HepG2 (cell line): Measurements from ENCODE around the gene METTL26. TPM values are rescaled to one million over a fixed set of nuclear protein-coding genes. Genes with fewer than 3 reads are reported as not detected.

Source experiments
- FUBP1 ChIP-seq: sonication (generic); formaldehyde crosslinking; IDR thresholded peaks from 2 replicates; pipeline ENCODE4 v1.5.1; 2020; ENCODE audit warnings: missing genetic modification reagents, mild to moderate bottlenecking, borderline replicate concordance
- GFI1 ChIP-seq: sonication (generic); formaldehyde crosslinking; IDR thresholded peaks from 2 replicates; pipeline ENCODE4 v1.5.0; 2020; ENCODE audit warnings: missing genetic modification reagents, mild to moderate bottlenecking, borderline replicate concordance
- HINFP ChIP-seq: sonication (generic); formaldehyde crosslinking; IDR thresholded peaks from 2 replicates; pipeline ENCODE4 v1.4.0; 2020; ENCODE audit warnings: low read depth, mild to moderate bottlenecking, missing genetic modification reagents
- IRF2 ChIP-seq: IDR thresholded peaks from 2 replicates; pipeline ENCODE4 v1.6.1; 2018; ENCODE audit warnings: missing genetic modification reagents, missing compliant biosample characterization
- LCORL ChIP-seq, 2 experiments: fragments of 450-650 bp in 1 of 2; sonication (generic) in 1 of 2; formaldehyde crosslinking in 1 of 2; IDR thresholded peaks; 2 replicates each; pipeline versions ENCODE4 v1.5.0 to v1.6.1; 2017 to 2020; ENCODE audit warnings: antibody characterized with exemption in 1 of 2, missing genetic modification reagents in 1 of 2
- MIXL1 ChIP-seq: IDR thresholded peaks from 2 replicates; pipeline ENCODE4 v1.6.1; 2016
- MTF2 ChIP-seq: sonication (generic); formaldehyde crosslinking; IDR thresholded peaks from 2 replicates; pipeline ENCODE4 v1.5.0; 2020; ENCODE audit warnings: missing genetic modification reagents, borderline replicate concordance
- MYC ChIP-seq: sonication (generic); formaldehyde crosslinking; IDR thresholded peaks from 2 replicates; pipeline ENCODE4 v1.9.0; 2021; ENCODE audit warnings: missing genetic modification reagents, borderline replicate concordance
- NFKBIZ ChIP-seq: IDR thresholded peaks from 2 replicates; pipeline ENCODE4 v1.6.1; 2018; ENCODE audit warnings: missing genetic modification reagents, missing compliant biosample characterization
- RCOR2 ChIP-seq: IDR thresholded peaks from 2 replicates; pipeline ENCODE4 v1.6.1; 2016; ENCODE audit warnings: missing biosample characterization, missing genetic modification reagents
- RXRB ChIP-seq: IDR thresholded peaks from 2 replicates; pipeline ENCODE4 v1.6.1; 2016; ENCODE audit warnings: borderline replicate concordance, missing genetic modification reagents, missing compliant biosample characterization
- TERF1 ChIP-seq: sonication (generic); formaldehyde crosslinking; IDR thresholded peaks from 2 replicates; pipeline ENCODE4 v1.8.0; 2022; ENCODE audit warnings: mild to moderate bottlenecking, missing genetic modification reagents, moderate library complexity
- TOE1 ChIP-seq: sonication (generic); formaldehyde crosslinking; IDR thresholded peaks from 2 replicates; pipeline ENCODE4 v1.4.0; 2020; ENCODE audit warnings: mild to moderate bottlenecking, missing genetic modification reagents
- ZBTB20 ChIP-seq: sonication (generic); formaldehyde crosslinking; IDR thresholded peaks from 2 replicates; pipeline ENCODE4 v1.8.1; 2023; ENCODE audit warnings: missing genetic modification reagents, low read depth, mild to moderate bottlenecking, borderline replicate concordance
- ZBTB7A ChIP-seq: sonication (generic); formaldehyde crosslinking; IDR thresholded peaks from 2 replicates; pipeline ENCODE4 v1.8.0; 2022; ENCODE audit warnings: mild to moderate bottlenecking, missing genetic modification reagents
- ZNF121 ChIP-seq: sonication (generic); formaldehyde crosslinking; IDR thresholded peaks from 2 replicates; pipeline ENCODE4 v1.5.0; 2020; ENCODE audit warnings: mild to moderate bottlenecking, missing genetic modification reagents
- ZNF367 ChIP-seq: sonication (generic); formaldehyde crosslinking; IDR thresholded peaks from 2 replicates; pipeline ENCODE4 v1.4.0; 2020; ENCODE audit warnings: missing genetic modification reagents, borderline replicate concordance
- ZNF441 ChIP-seq: sonication (generic); formaldehyde crosslinking; IDR thresholded peaks from 2 replicates; pipeline ENCODE4 v1.7.0; 2021; ENCODE audit warnings: missing genetic modification reagents, borderline replicate concordance
- ZNF484 ChIP-seq: sonication (generic); formaldehyde crosslinking; IDR thresholded peaks from 2 replicates; pipeline ENCODE4 v1.5.1; 2020; ENCODE audit warnings: mild to moderate bottlenecking, low read depth, missing genetic modification reagents, borderline replicate concordance
- ZNF567 ChIP-seq: sonication (generic); formaldehyde crosslinking; IDR thresholded peaks from 2 replicates; pipeline ENCODE4 v1.8.1; 2023; ENCODE audit warnings: mild to moderate bottlenecking, missing genetic modification reagents, borderline replicate concordance
- ZNF569 ChIP-seq: sonication (generic); formaldehyde crosslinking; IDR thresholded peaks from 2 replicates; pipeline ENCODE4 v1.5.0; 2020; ENCODE audit warnings: mild to moderate bottlenecking, missing genetic modification reagents, moderate library complexity, borderline replicate concordance
- ZNF672 ChIP-seq: sonication (generic); formaldehyde crosslinking; IDR thresholded peaks from 2 replicates; pipeline ENCODE4 v1.8.1; 2022; ENCODE audit warnings: missing genetic modification reagents
- ZNF790 ChIP-seq: sonication (generic); formaldehyde crosslinking; IDR thresholded peaks from 2 replicates; pipeline ENCODE4 v1.8.0; 2022; ENCODE audit warnings: missing genetic modification reagents, mild to moderate bottlenecking, borderline replicate concordance
- ZNF879 ChIP-seq: sonication (generic); formaldehyde crosslinking; IDR thresholded peaks from 2 replicates; pipeline ENCODE4 v1.8.1; 2023; ENCODE audit warnings: missing genetic modification reagents
- polyA plus RNA-seq, 8 experiments: library from polyadenylated mRNA; depleted of rRNA in 3 of 8; stranded (reverse) in 7 of 8; unstranded in 1 of 8; fragments of >200 nt; fragmentation: Illumina TruSeq in 4 of 8; extraction: Trizol in 4 of 8; gene quantifications; 2 replicates each; pipeline versions ENCODE4 v1.2.1 to v1.2.3, GENCODE V29; 2011 to 2016; ENCODE audit warnings: low read depth in 4 of 8, missing spikeins in 1 of 8, mixed read lengths in 1 of 8; ENCODE audit not compliant: insufficient read depth in 1 of 8
- total RNA-seq, 5 experiments: library from RNA; depleted of rRNA; stranded (reverse); fragments of >200 nt; fragmentation: Illumina TruSeq; extraction: Trizol; gene quantifications; 2 replicates each; pipeline ENCODE4 v1.2.3, GENCODE V29; 2016; ENCODE audit warnings: low read depth in 1 of 5

METTL26 gene
- total and polyA plus RNA-seq, 2 of the 13 experiments (the other 11 are each of a cell fraction or from before 2014, with no cell fraction given), result 65.5 to 70.1 TPM

- TF ChIP-seq ZNF569 (CRISPR knock-in tag) (no peak), IRF2 (CRISPR knock-in tag) (0 out of 2 replicates have a peak, but pooled peaks have one; percentile 32), ZNF672 (CRISPR knock-in tag) (no peak), GFI1 (CRISPR knock-in tag) (no peak), ZNF484 (CRISPR knock-in tag) (0 out of 2 replicates have a peak, but pooled peaks have one; percentile 48), TOE1 (CRISPR knock-in tag) (no peak), TERF1 (CRISPR knock-in tag) (no peak), LCORL (IDR thresholded peaks at IDR 0.05) (no peak), LCORL (CRISPR knock-in tag; IDR thresholded peaks at IDR 0.05) (peak; percentile 68), RXRB (peak; percentile 32; the same call in 1 of the 2 replicates), RCOR2 (CRISPR knock-in tag) (no peak), FUBP1 (CRISPR knock-in tag) (no peak), ZNF879 (CRISPR knock-in tag) (no peak), MYC (CRISPR knock-in tag) (peak; percentile 90), ZNF367 (CRISPR knock-in tag) (no peak), ZNF121 (no peak), ZNF567 (CRISPR knock-in tag) (no peak), MIXL1 (CRISPR knock-in tag) (no peak), MTF2 (CRISPR knock-in tag) (no peak), ZNF441 (CRISPR knock-in tag) (no peak), ZNF790 (peak; percentile 26; the same call in 1 of the 2 replicates), NFKBIZ (CRISPR knock-in tag) (no peak), ZBTB20 (CRISPR knock-in tag) (no peak), ZBTB7A (CRISPR knock-in tag) (peak; percentile 25; the same call in 1 of the 2 replicates), HINFP (CRISPR knock-in tag) (0 out of 2 replicates have a peak, but pooled peaks have one; percentile 36)
Measured at GRCh38 chr16:642189-643049, 6.3 kb upstream of the METTL26 start (continued).
